DMS79 (cell line): Measurements from ENCODE around the gene UBAC1.
"Not testable (repeated sequence)": the region's sequence is repeated elsewhere in the genome, so short reads cannot be mapped to it uniquely, and the experiment has no call there.

ENCODE experiments used
- DNase-seq: peaks from one replicate; lab custom pipeline; 2025; lab: John Stamatoyannopoulos, UW

The UBAC1 gene

GRCh38 chr9:135978642-135979546 lies 17.7 kb upstream of the UBAC1 start:
- no peak for DNase-seq

- DNase-seq = no peak
These were observed 15.8 kb upstream of the UBAC1 start for GRCh38 chr9:135976944-135977343.

GRCh38 chr9:135976531-135976930 lies 15.4 kb upstream of the UBAC1 start:
- no peak for DNase-seq

- DNase-seq = no peak
These were observed 14.7 kb upstream of the UBAC1 start for GRCh38 chr9:135975834-135976233.

GRCh38 chr9:135974220-135974573 lies 13.0 kb upstream of the UBAC1 start:
- no peak for DNase-seq

- DNase-seq = no peak
These were observed 12.4 kb upstream of the UBAC1 start for GRCh38 chr9:135973277-135974219.

- DNase-seq = peak; percentile 39
These were observed 10.7 kb upstream of the UBAC1 start for GRCh38 chr9:135971892-135972291.

GRCh38 chr9:135971111-135971766 lies 10.1 kb upstream of the UBAC1 start:
- DNase-seq = no peak

GRCh38 chr9:135970128-135970815 lies 9.1 kb upstream of the UBAC1 start:
- DNase-seq = no peak

GRCh38 chr9:135969064-135969683 lies 8.0 kb upstream of the UBAC1 start:
- no peak for DNase-seq

GRCh38 chr9:135968601-135969000 lies 7.4 kb upstream of the UBAC1 start:
- no peak for DNase-seq

- DNase-seq = no peak
These were observed 6.9 kb upstream of the UBAC1 start for GRCh38 chr9:135968083-135968476.

GRCh38 chr9:135966916-135967260 lies 5.7 kb upstream of the UBAC1 start:
- DNase-seq = not testable (repeated sequence)

GRCh38 chr9:135965124-135965756 lies 4.1 kb upstream of the UBAC1 start:
- DNase-seq = no peak

- no peak for DNase-seq
These were observed 2.8 kb upstream of the UBAC1 start for GRCh38 chr9:135963938-135964337.

GRCh38 chr9:135963338-135963737 lies 2.2 kb upstream of the UBAC1 start:
- DNase-seq = no peak

- no peak for DNase-seq
These were observed 1.6 kb upstream of the UBAC1 start for GRCh38 chr9:135962696-135963307.

- DNase-seq = no peak
These were observed 880 bp upstream of the UBAC1 start for GRCh38 chr9:135961811-135962695.
